ENCODE measurements around the gene TFEB.

TFEB gene

GRCh38 chr6:41648070-41648585 lies 87.3 kb downstream of the TFEB start:
- no peak for DNase-seq

DNA sequence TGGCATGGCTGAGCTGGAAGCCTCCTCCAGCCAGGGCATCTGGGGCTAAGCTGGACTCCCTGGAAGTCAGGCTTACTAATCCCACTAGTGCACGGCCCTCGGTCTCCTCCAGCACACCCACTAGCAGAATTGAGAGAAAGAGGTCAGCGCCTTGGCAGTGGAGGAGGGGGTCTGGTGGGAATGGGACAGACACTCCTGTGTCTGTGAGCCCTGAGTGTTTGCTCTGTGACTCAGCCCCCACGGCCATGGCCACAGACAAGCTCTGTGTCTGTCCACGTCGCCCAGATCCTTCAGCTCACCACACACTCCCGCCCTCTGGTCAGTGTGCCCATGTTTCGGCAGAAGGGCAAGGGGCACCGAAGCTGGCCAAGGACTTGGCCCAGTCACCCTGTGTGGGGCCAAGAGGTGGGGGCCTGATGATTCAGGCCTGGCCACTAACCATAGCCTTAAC lies 88.3 kb downstream of the TFEB start:
- DNase-seq: no peak

GRCh38 chr6:41646026-41646795 lies 89.2 kb downstream of the TFEB start:
- no peak for DNase-seq

GRCh38 chr6:41645007-41645618 lies 90.3 kb downstream of the TFEB start:
- no peak for DNase-seq

DNA sequence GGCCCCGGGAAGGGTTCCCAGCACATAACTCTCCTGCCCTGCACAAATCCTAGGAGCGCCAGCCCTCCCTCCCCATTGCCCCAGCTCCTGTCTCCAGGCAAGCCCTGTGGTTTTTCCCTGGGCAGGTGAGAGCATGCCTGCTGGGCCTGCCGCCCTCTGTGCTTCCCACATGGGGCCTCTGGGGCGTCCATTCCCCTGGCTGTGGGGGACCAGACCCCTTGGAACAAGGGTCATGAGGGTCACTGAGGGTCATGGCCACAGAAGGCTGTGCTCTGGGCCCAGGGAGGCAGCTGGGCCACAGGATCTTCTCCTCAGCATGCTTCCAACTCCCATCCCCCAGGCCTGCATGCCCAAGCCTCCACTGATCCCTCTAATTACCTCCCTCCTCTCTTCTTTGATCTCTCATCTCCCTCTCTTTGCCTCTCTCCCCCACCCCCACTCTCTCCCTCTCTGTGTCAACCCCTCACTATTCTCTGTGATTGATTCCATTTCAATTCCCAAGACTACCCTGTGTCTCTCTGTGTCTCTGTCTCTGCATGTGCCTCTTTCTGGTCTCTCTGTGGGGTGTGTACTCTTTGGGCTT lies 91.0 kb downstream of the TFEB start:
- no peak for DNase-seq

GRCh38 chr6:41643899-41644269 lies 91.5 kb downstream of the TFEB start:
- DNase-seq: no peak

DNA sequence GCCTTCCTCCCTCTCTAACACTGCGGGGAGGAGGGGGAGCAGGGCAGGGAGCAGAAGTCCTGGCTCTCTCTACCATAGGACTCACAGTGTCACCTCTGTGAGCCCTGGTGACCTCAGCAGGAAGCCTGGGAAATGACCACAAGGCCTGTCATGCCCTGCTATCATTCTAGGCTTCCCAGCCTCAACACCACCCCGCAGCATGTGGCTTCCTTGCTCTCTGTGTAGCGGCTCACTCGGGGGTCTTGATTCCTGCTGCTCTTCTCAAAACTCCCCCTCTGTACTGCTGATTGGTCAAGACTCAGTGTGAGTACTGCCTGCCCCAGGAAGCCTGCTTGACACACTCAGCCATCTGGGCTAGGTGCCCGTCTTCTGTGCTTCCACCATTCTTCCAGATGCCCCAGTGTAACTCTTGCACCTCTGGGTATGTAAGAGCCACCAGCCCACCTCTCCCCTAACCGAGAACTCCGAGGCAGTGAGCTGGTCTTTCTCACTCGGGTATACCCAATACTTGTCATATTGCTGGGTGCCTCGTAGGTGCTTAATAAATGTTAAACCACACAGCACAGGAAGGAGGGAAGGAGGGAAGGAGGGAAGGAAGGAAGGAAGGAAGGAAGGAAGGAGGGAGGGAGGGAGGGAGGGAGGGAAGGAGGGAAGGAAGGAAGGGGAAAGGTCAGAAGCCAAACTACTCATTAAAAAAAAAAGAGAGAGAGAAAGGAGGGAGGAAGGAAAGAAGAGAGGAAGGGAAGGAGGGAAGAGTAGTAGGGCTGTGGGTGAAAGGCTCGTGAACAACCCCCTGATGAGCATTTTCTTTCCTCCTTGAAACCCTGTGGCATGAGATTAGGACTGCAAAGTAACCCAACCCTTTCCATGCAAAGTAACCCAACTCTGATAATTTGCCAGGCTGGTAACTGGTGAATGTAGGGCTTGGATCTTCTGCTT lies 92.2 kb downstream of the TFEB start:
- DNase-seq: no peak

DNA sequence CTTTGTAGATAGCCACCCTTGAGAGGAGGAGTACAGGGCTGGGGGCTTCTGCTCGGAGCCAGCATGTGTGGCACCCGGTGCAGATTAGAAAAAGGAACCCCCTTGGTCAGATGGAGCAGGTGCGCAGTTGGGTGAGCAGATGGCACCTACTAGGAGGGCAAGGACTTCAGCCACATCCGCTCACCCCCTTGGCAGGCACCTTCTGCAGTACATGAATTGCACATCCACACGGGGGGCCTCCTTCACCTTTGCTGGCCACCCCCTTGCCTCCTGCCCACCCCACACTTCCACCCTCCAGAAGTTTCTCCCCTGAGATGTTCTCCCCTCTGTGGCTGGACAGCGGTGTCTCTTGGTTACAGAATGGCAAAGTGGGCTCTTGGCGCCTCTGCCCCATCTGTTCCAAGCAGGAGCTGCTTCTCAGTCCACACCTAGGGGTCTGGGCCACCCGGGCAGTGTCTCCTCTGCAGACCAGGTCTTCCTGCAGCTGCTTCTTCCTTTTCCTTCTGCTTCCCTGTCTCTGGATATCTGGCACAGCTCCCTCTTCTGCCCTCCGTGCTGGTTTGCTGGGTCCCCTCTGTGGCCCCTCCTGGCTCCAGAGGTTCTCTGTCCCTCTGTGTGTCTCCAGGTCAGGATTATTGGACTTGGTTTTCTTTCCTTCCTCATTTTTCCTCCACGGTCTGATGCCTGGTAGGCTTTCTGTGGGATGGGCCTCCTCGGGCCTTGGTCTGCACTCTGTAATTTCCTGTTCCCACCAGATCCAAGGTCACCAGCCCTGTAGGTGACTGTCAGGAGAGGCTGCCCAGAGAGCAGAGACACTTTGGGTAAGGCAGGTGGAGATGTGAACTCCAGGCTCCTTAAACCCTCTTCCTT lies 93.1 kb downstream of the TFEB start:
- DNase-seq: no peak

- DNase-seq: no peak
These were observed 94.0 kb downstream of the TFEB start for GRCh38 chr6:41641352-41641925.

GRCh38 chr6:41640426-41640825 lies 95.0 kb downstream of the TFEB start:
- DNase-seq: no peak

DNA sequence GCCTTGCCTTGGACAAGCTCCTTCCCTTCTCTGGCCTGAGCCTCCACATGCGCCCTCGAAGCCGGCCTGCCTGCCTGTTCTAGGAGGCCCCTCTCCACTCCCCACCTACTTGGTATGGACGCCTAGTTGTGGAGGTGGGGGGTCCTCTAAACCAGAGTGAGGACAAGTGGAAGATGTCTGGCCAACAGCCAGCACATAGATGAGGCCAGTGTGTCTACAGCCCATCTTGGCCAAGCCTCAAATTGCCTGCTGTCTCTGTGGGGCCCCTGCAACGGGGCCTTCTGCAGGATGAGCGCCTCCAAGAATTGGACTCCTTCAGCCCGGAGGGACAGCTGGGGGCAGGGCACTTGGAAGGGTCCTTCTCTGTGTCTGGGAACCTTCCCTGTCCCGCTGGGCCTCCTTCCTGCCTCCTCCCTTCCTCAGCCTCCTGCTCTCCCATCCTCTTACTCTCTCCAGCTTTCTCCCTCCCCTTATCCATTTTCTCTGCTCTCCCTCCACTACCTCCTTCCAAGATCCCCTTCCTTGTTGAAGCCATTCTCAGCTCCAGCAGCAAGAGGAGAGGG lies 95.5 kb downstream of the TFEB start:
- DNase-seq: no peak

- no peak for DNase-seq
These were observed 96.2 kb downstream of the TFEB start for GRCh38 chr6:41638935-41639808.

DNA sequence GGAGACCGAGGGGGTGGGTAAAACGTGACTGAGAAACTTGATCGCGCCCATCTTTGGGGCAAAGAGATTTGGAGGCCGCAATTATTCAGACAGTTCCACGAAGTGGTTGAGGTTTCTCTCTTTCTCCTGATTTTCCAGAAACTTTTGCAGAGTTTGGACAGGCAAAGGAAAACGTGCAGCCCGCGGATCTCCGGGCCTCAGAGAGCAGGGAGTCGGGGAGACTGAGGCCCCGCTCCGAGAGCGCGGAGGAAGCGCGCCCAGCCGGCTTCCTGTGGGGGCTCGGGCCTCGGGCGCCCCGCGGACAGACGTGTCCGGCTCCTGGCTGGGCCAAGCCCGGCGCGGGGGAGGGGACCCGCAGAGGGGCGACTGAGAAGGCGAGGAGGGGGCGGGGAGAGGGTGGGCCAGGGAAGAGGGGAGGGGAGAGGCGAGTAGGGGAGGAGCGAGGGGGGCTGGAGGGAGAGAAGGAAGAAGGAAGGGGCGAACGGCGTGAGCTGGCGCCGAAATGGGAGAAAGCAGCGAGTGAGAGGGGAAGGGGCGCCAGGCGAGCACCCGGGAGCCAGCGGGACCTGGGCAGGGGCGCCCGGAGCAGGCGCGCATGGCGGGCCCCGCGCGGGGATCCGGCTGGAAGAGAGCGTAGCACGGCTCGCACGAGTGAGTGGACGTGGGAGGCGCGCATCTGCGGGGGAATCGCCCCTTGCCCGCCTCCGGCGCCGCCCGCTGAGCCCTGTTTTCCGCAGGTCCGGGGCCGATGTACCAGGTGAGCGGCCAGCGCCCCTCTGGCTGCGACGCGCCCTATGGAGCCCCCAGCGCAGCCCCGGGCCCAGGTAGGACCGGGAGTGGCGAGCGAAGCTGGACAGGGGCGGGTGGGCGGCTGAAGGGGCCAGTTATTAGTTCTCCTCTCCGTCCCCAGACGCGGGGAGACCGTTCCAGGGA lies 97.1 kb downstream of the TFEB start, which contains the start of gene MDFI:
MDFI (plus strand) TSS at position 467 of the 933 bp plus-strand sequence; CDS start at position 749, 282 bp downstream.
- DNase-seq: no peak

DNA sequence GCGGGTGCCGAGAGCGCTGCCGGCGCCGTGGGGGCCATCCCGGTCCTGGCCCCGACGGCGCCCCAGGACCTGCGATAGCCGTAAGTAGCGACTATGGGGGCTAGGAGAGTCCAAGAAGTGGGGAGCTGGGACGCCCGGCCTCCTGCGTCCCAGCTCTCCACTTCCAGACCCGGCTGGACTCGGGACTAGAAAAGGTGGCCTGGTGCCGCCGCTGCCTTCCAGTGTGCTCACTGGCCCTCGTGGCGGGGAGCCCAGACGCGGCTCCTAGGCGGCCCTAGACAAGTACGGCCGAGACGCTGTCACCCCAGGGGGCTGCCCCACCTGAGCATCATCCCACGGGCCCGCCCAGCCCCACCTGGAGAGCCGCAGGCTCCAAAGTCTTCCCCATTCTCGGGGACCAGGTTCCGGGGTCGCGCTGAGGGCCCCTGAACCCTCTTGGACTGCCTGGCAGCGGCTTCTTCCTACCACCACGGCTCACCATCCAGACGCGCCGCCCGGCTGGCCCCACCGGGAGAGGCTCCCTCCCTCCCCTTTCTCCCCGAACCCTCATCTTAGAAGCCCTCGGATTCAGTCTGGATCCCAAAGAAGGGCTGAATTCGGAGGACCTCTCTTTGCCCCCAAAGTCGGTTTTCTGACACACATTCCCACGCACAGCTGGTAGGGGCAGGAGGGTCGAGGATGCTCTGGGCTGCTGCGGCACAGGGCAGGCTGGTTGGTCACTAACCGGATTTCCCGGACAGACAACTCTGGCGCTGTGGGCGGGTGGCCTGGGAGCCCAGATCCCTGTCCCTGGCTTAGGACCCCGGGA lies 98.0 kb downstream of the TFEB start:
- no peak for DNase-seq

GRCh38 chr6:41636833-41637193 lies 98.6 kb downstream of the TFEB start:
- no peak for DNase-seq

- no peak for DNase-seq
These were observed 100.0 kb downstream of the TFEB start for GRCh38 chr6:41635365-41635764.

DNA sequence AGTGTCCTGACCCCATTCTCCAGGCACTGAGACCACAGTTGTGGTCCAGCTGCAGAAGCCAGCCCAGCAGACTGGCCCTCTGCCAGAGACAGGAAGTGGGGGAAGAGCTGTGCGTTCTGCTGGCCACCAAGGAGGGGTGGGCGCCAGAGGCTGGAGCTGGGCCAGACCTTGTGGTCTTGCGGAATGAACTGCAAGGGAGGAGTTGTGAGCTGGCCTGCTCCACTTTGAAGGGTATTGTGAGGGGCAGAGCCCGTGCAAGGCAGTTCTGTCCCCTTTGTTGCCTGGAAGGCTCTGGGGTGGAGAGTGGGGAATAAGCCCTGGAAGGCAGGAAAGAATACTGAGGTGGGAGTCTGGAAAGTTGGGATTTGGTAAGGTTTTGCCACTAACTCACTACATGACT lies 100.8 kb downstream of the TFEB start:
- no peak for DNase-seq

All from GOT3 (cell line).